Ishikawa (cell line): Measurements from ENCODE around the gene GTF3C1.

Source experiments
- NFIC ChIP-seq: IDR thresholded peaks from 2 replicates; pipeline ENCODE4 v1.6.1; 2012
- TAF1 ChIP-seq: IDR thresholded peaks from 2 replicates; pipeline ENCODE4 v1.6.1; 2012; ENCODE audit warnings: low read depth, mild to moderate bottlenecking
- YY1 ChIP-seq: IDR thresholded peaks from 2 replicates; pipeline ENCODE4 v1.6.1; 2012; ENCODE audit warnings: low read depth

DNA sequence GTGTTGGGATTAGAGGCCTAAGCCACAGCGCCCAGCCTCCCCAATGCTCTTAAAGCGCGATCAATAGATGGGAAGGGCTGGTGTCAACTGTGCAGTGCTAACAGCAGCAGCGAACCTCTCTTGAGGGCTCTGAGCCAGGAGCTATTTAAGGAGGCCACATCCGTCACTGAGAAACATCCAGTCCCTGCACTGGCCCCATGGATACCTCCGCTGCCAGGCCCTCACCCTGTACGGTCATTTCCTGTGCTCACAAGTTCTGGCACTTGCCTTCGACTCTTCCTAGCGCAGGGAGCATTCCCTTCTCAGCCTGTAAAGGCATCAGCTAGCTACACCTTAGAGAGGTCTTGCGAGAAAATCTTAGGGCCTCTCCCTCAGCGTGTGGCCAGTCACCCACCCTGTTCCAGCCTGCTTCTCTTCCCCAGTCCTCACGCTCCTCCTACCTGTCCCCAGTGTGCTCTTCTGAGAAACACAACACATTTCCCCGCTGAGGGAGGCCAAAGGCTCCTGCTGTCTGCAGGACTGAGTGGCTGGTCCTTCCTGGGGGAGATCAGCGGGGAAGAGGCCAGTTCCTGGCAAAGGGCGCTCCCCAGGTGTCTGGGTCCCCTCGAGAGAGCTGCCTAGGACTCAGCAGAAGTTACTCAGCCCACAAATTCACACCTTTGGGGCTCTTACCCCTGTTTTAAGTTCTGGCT, 28.6 kb downstream of the GTF3C1 start:
- TF ChIP-seq TAF1 (no peak), YY1 (no peak), NFIC (no peak)
